ENCODE data around the gene MPHOSPH9.

Gene MPHOSPH9

GRCh38 chr12:123267335-123267920 is 34.5 kb upstream of the MPHOSPH9 start:
- no peak for DNase-seq (ENCODE audit: low read depth)
- TF ChIP-seq, protein P1, sequence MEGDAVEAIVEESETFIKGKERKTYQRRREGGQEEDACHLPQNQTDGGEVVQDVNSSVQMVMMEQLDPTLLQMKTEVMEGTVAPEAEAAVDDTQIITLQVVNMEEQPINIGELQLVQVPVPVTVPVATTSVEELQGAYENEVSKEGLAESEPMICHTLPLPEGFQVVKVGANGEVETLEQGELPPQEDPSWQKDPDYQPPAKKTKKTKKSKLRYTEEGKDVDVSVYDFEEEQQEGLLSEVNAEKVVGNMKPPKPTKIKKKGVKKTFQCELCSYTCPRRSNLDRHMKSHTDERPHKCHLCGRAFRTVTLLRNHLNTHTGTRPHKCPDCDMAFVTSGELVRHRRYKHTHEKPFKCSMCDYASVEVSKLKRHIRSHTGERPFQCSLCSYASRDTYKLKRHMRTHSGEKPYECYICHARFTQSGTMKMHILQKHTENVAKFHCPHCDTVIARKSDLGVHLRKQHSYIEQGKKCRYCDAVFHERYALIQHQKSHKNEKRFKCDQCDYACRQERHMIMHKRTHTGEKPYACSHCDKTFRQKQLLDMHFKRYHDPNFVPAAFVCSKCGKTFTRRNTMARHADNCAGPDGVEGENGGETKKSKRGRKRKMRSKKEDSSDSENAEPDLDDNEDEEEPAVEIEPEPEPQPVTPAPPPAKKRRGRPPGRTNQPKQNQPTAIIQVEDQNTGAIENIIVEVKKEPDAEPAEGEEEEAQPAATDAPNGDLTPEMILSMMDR (conservative IDR thresholded peaks at IDR 0.05; ENCODE audit: control insufficient read depth, insufficient read depth, low read depth, low read length) = no peak
- no peak overlapping the region for H3K4me3 ChIP-seq (ENCODE audit: control insufficient read depth, low read depth, low read length)

DNA sequence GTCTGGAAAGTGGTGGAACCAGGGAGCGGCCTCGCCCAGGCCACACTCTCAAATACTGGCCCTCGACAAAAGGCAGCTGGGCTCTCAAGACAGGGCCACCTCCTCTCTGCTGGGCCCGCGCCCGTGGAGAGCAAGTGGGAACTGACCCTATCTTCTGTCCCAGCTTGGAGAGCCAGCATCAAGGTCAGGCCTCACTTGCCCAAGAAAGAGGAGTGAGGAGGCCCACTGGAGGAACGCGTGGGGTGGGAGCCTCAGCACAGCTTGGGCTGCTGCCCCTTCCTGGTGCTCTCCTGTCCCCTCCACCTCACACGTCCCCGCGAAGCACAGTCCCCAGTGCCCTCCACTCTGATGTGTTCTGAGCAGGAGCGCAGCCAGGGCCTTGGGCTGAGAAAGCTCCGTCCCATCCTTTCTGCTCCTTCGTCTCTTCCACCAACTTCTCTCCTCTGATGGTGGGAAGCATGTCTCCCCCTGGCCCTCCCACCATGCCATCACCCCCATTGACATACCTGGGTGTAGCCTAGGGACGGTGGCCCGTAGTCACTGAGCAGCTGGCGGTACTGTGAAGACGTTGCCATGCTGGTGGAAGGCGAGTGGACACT is 33.8 kb upstream of the MPHOSPH9 start:
- no peak for DNase-seq (ENCODE audit: low read depth)
- no peak overlapping the region for H3K4me3 ChIP-seq (ENCODE audit: control insufficient read depth, low read depth, low read length)

DNA sequence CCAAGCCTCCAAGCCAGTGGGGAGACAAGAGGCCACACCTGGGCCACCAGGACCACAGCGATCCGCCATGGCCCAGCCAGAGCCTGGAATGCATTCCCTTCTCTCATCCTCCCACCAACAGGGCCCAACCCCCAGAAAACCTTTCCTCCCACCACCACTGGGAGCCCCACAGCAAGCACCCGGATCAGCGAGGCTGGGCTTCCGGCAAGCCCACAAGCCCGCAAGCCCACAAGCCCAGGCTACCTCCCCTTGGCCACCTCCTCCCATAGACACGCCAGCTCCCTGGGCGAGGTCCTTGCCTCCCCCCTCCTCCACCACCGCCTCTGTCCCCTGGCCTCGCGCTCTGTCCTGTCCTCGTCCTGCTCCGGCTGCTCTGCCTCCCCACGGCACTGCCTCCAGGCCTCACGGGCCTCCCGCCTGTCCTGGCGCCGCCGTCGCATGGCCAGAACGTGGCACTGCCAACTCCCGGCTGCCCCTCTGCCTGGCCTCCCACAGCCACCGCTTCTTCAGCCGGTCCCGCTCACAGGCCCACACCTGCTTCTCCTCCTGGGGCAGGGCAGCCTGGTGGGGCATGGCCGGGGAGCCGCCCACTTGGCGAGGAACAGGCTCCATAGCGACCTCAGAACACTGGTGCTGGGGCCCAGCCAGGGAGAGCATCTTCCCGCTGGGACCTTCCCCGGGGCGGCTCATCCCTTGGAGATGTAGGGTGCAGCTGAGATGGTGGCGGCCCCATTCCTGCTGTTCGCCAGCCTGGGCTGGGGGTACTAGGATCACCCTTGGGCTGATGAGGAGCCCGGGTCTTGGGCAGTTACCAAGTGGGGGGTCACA is 33.1 kb upstream of the MPHOSPH9 start:
- H3K4me3 ChIP-seq (ENCODE audit: control insufficient read depth, low read depth, low read length) = no peak overlapping the region
- DNase-seq (ENCODE audit: low read depth) = no peak
- TF ChIP-seq, protein P1 (conservative IDR thresholded peaks at IDR 0.05; ENCODE audit: control insufficient read depth, insufficient read depth, low read depth, low read length) = no peak

More for the DNA sequence above, 33.8 kb upstream of the MPHOSPH9 start:
- TF ChIP-seq, protein P1 (conservative IDR thresholded peaks at IDR 0.05; ENCODE audit: control insufficient read depth, insufficient read depth, low read depth, low read length) = no peak

GRCh38 chr12:123264642-123265041 is 31.7 kb upstream of the MPHOSPH9 start:
- TF ChIP-seq, protein P1 (conservative IDR thresholded peaks at IDR 0.05; ENCODE audit: control insufficient read depth, insufficient read depth, low read depth, low read length) = peak; percentile 12
- no peak for DNase-seq (ENCODE audit: low read depth)
- no peak overlapping the region for H3K4me3 ChIP-seq (ENCODE audit: control insufficient read depth, low read depth, low read length)

- TF ChIP-seq, protein P1 (conservative IDR thresholded peaks at IDR 0.05; ENCODE audit: control insufficient read depth, insufficient read depth, low read depth, low read length) = no peak
- no peak overlapping the region for H3K4me3 ChIP-seq (ENCODE audit: control insufficient read depth, low read depth, low read length)
- no peak for DNase-seq (ENCODE audit: low read depth)
Observed at GRCh38 chr12:123263196-123263817, 30.4 kb upstream of the MPHOSPH9 start.

GRCh38 chr12:123261196-123261595 is 28.3 kb upstream of the MPHOSPH9 start:
- DNase-seq (ENCODE audit: low read depth) = no peak
- no peak overlapping the region for H3K4me3 ChIP-seq (ENCODE audit: control insufficient read depth, low read depth, low read length)
- TF ChIP-seq, protein P1 (conservative IDR thresholded peaks at IDR 0.05; ENCODE audit: control insufficient read depth, insufficient read depth, low read depth, low read length) = no peak
